ENCODE measurements around the gene NEUROG1.

Gene NEUROG1

GRCh38 chr5:135486131-135487036, 49.4 kb downstream of the NEUROG1 start:
- H3K4me1 ChIP-seq (ENCODE audit: control insufficient read depth, insufficient read depth, low read length), result peaks cover 3% of the 10 kb centered on the region
- H3K27ac ChIP-seq (ENCODE audit: low read depth, low read length), result no peak overlapping the region
- H3K9ac ChIP-seq (ENCODE audit: low read length), result no peak overlapping the region
- peaks cover 23% of the 10 kb centered on the region for H3K27me3 ChIP-seq (ENCODE audit: control insufficient read depth, insufficient read depth, low read length)
- no peak overlapping the region for H3K4me3 ChIP-seq (ENCODE audit: low read length)
- H3K36me3 ChIP-seq (ENCODE audit: control insufficient read depth, insufficient read depth, low read length), result no peaks in the 10 kb centered on the region

- Histone ChIP-seq H3K27ac (ENCODE audit: low read depth, low read length) (no peak overlapping the region), H3K36me3 (ENCODE audit: control insufficient read depth, insufficient read depth, low read length) (no peaks in the 10 kb centered on the region), H3K27me3 (ENCODE audit: control insufficient read depth, insufficient read depth, low read length) (peaks cover 14% of the 10 kb centered on the region), H3K4me1 (ENCODE audit: control insufficient read depth, insufficient read depth, low read length) (peaks cover 3% of the 10 kb centered on the region), H3K4me3 (ENCODE audit: low read length) (no peak overlapping the region), H3K9ac (ENCODE audit: low read length) (no peak overlapping the region)
Observed at GRCh38 chr5:135484674-135485086, 51.1 kb downstream of the NEUROG1 start.
